PC-3 (cell line): ENCODE data around the gene SNRPF. TPM values are rescaled to one million over a fixed set of nuclear protein-coding genes. Genes with fewer than 3 reads are reported as not detected.

ENCODE experiments used
- ATAC-seq: fragments of 200-7000 bp; cut with Tn5 transposase; 2 replicates; pipeline ENCODE4 v1.9.1; 2020; ENCODE audit warnings: mild to moderate bottlenecking, moderate library complexity
- BruUV-seq: library from RNA; stranded (reverse); fragments of 400-500 nt; replicated peaks from 2 replicates; lab custom pipeline; 2021; lab: Mats Ljungman, UMichigan
- CTCF ChIA-PET: fragments of 300-600 bp; sonication (Branson Sonifier 250); formaldehyde crosslinking; loops from one replicate; lab custom pipeline; 2022; ENCODE audit warnings: antibody characterized with exemption; lab: Charles Lee
- POLR2A ChIA-PET: fragments of 300-600 bp; sonication (Branson Sonifier 250); formaldehyde crosslinking; loops from one replicate; lab custom pipeline; 2022; ENCODE audit warnings: antibody characterized with exemption; ENCODE audit not compliant: unreplicated experiment; lab: Charles Lee
- DNase-seq: peaks from one replicate; pipeline ENCODE4 v3.0.0-alpha.2; 2015
- H2AFZ ChIP-seq: fragments of 300-600 bp; sonication (generic); 2 replicates; pipeline ENCODE4 v1.6.0; 2016; ENCODE audit warnings: antibody characterized with exemption, low read length
- H3F3A ChIP-seq: fragments of 300-600 bp; sonication (generic); one replicate; pipeline ENCODE4 v1.6.0; 2017; ENCODE audit warnings: antibody characterized with exemption, low read length, control low read depth, mild to moderate bottlenecking; ENCODE audit not compliant: unreplicated experiment
- H3K27ac ChIP-seq: fragments of 300-600 bp; sonication (generic); 2 replicates; pipeline ENCODE4 v1.5.1; 2016; ENCODE audit warnings: mild to moderate bottlenecking, low read length
- H3K27me3 ChIP-seq: fragments of 300-600 bp; sonication (generic); 2 replicates; pipeline ENCODE4 v1.6.1; 2016; ENCODE audit warnings: low read length, mixed read lengths
- H3K36me3 ChIP-seq: fragments of 300-600 bp; sonication (generic); 2 replicates; pipeline ENCODE4 v1.6.1; 2016; ENCODE audit warnings: low read depth, mixed run types, low read length, mixed read lengths
- H3K4me1 ChIP-seq: fragments of 300-600 bp; sonication (generic); 2 replicates; pipeline ENCODE4 v1.5.1; 2016; ENCODE audit warnings: low read length; ENCODE audit not compliant: insufficient read depth
- H3K4me2 ChIP-seq: fragments of 300-600 bp; sonication (generic); 2 replicates; pipeline ENCODE4 v1.6.0; 2016; ENCODE audit warnings: low read length
- H3K4me3 ChIP-seq: fragments of 300-600 bp; sonication (generic); 2 replicates; pipeline ENCODE4 v1.5.1; 2016; ENCODE audit warnings: mild to moderate bottlenecking, low read length, mixed read lengths
- H3K79me2 ChIP-seq: fragments of 300-600 bp; sonication (generic); 2 replicates; pipeline ENCODE4 v1.6.1; 2017; ENCODE audit warnings: low read length, mixed read lengths
- H3K9ac ChIP-seq: fragments of 300-600 bp; sonication (generic); 2 replicates; pipeline ENCODE4 v1.6.0; 2016; ENCODE audit warnings: mild to moderate bottlenecking, low read length
- H3K9me2 ChIP-seq: fragments of 300-600 bp; sonication (generic); replicated peaks from 2 replicates; pipeline ENCODE4 v1.6.1; 2016; ENCODE audit warnings: mixed run types, low read length, mixed read lengths
- H3K9me3 ChIP-seq: fragments of 300-600 bp; sonication (generic); 2 replicates; pipeline ENCODE4 v1.6.1; 2016; ENCODE audit warnings: low read length, mixed read lengths
- H4K20me1 ChIP-seq: fragments of 300-600 bp; sonication (generic); 2 replicates; pipeline ENCODE4 v1.6.1; 2016; ENCODE audit warnings: low read length, mixed read lengths
- EZH2 ChIP-seq: fragments of 300-600 bp; sonication (generic); IDR thresholded peaks from one replicate; pipeline ENCODE4 v1.6.1; 2017; ENCODE audit warnings: antibody characterized with exemption, mild to moderate bottlenecking, low read length; ENCODE audit not compliant: unreplicated experiment
- EZH2phosphoT487 ChIP-seq: fragments of 300-600 bp; sonication (generic); IDR thresholded peaks from 2 replicates; pipeline ENCODE4 v1.6.1; 2018; ENCODE audit warnings: mild to moderate bottlenecking, antibody characterized with exemption, low read length, borderline replicate concordance
- intact Hi-C: fragments of 100-400 bp; cut with micrococcal nuclease; formaldehyde crosslinking; loops from 2 replicates; pipeline ENCODE4 v1.9.0; 2023
- total RNA-seq: library from RNA; depleted of rRNA; stranded (reverse); fragments of >200 nt; gene quantifications from 2 replicates; pipeline ENCODE4 v1.2.3, GENCODE V29; 2014
- TF ChIP-seq, protein P1 (sequence below): fragments of 300-600 bp; sonication (generic); conservative IDR thresholded peaks from 2 replicates; pipeline ENCODE4 v1.5.1; 2017; ENCODE audit warnings: antibody characterized with exemption, low read depth, mild to moderate bottlenecking, low read length

The SNRPF gene
- total RNA-seq, 1 experiment from 2014 or later, result 47.4 TPM

- no peak overlapping the region for H3K4me2 ChIP-seq
- H3K27me3 ChIP-seq, result no peaks in the 10 kb centered on the region
- H3K27ac ChIP-seq, result no peak overlapping the region
- TF ChIP-seq EZH2 (no peak), EZH2phosphoT487 (no peak)
- TF ChIP-seq, protein P1, sequence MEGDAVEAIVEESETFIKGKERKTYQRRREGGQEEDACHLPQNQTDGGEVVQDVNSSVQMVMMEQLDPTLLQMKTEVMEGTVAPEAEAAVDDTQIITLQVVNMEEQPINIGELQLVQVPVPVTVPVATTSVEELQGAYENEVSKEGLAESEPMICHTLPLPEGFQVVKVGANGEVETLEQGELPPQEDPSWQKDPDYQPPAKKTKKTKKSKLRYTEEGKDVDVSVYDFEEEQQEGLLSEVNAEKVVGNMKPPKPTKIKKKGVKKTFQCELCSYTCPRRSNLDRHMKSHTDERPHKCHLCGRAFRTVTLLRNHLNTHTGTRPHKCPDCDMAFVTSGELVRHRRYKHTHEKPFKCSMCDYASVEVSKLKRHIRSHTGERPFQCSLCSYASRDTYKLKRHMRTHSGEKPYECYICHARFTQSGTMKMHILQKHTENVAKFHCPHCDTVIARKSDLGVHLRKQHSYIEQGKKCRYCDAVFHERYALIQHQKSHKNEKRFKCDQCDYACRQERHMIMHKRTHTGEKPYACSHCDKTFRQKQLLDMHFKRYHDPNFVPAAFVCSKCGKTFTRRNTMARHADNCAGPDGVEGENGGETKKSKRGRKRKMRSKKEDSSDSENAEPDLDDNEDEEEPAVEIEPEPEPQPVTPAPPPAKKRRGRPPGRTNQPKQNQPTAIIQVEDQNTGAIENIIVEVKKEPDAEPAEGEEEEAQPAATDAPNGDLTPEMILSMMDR, result no peak
- ATAC-seq (no peak), DNase-seq (no peak)
- no peaks in the 10 kb centered on the region for H3K36me3 ChIP-seq
- no peaks in the 10 kb centered on the region for H3K9me2 ChIP-seq
- no peak overlapping the region for H2AFZ ChIP-seq
- no peaks in the 10 kb centered on the region for H3K4me1 ChIP-seq
- no peaks in the 10 kb centered on the region for H4K20me1 ChIP-seq
- POLR2A ChIA-PET, result no interaction called here
- no peak overlapping the region for H3K9ac ChIP-seq
- intact Hi-C loops, result no loop called here
- CTCF ChIA-PET, result no interaction called here
- H3K9me3 ChIP-seq, result no peaks in the 10 kb centered on the region
- no TSS peak for BruUV-seq
- H3K4me3 ChIP-seq, result no peak overlapping the region
- no peaks in the 10 kb centered on the region for H3K79me2 ChIP-seq
- no peaks in the 10 kb centered on the region for H3F3A ChIP-seq
Measured at GRCh38 chr12:95880895-95881294, 22.1 kb downstream of the SNRPF start.

GRCh38 chr12:95881331-95881955 is 22.7 kb downstream of the SNRPF start:
- H3K27me3 ChIP-seq, result no peaks in the 10 kb centered on the region
- H3K79me2 ChIP-seq, result no peaks in the 10 kb centered on the region
- H3K4me1 ChIP-seq, result no peaks in the 10 kb centered on the region
- no TSS peak for BruUV-seq
- intact Hi-C loops, result no loop called here
- no peaks in the 10 kb centered on the region for H3K36me3 ChIP-seq
- no peaks in the 10 kb centered on the region for H3K9me3 ChIP-seq
- TF ChIP-seq EZH2 (no peak), EZH2phosphoT487 (no peak)
- TF ChIP-seq, protein P1, result no peak
- no peak for ATAC-seq
- no peak overlapping the region for H3K27ac ChIP-seq
- POLR2A ChIA-PET, result no interaction called here
- no peak overlapping the region for H3K4me2 ChIP-seq
- H4K20me1 ChIP-seq, result no peaks in the 10 kb centered on the region
- no peak overlapping the region for H3K9ac ChIP-seq
- no peaks in the 10 kb centered on the region for H3F3A ChIP-seq
- no peak overlapping the region for H2AFZ ChIP-seq
- CTCF ChIA-PET, result no interaction called here
- DNase-seq, result no peak
- H3K9me2 ChIP-seq, result no peaks in the 10 kb centered on the region
- H3K4me3 ChIP-seq, result no peak overlapping the region

DNA sequence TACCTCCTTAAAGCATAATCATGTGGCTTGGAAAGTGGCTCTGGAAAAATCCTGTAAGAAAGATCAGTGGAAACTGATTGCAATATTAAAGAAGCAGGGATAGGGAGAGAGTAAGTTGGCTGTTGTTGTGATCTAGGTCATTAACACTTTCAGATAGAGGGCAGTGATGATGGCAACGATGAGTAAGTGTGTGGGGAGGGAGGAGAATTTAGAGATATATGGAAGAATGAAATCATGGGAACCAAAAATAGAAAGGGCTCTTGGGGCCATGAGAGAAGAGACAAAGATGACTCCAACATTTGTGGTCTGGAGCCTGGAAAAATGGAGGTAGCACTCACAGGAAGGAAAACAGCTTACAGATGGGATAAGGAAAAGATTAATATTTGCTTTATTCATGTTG is 23.3 kb downstream of the SNRPF start:
- H3K27ac ChIP-seq, result no peak overlapping the region

More for the DNA sequence above, 23.3 kb downstream of the SNRPF start:
- Histone ChIP-seq H3K9ac (no peak overlapping the region), H2AFZ (no peak overlapping the region), H3K9me3 (no peaks in the 10 kb centered on the region), H3K4me2 (no peak overlapping the region), H3K4me1 (no peaks in the 10 kb centered on the region), H3K9me2 (no peaks in the 10 kb centered on the region), H3F3A (no peaks in the 10 kb centered on the region), H4K20me1 (no peaks in the 10 kb centered on the region), H3K36me3 (no peaks in the 10 kb centered on the region), H3K4me3 (no peak overlapping the region), H3K79me2 (no peaks in the 10 kb centered on the region), H3K27me3 (no peaks in the 10 kb centered on the region)
- DNase-seq (no peak), ATAC-seq (no peak)
- POLR2A ChIA-PET, result no interaction called here
- CTCF ChIA-PET, result no interaction called here
- intact Hi-C loops, result no loop called here
- no TSS peak for BruUV-seq
- TF ChIP-seq, protein P1, result no peak
- TF ChIP-seq EZH2phosphoT487 (no peak), EZH2 (no peak)
